GM12801 (cell line): ENCODE results near the gene AKAP8L.

ENCODE experiments used
- TF ChIP-seq, protein P1 (sequence below): IDR thresholded peaks from one replicate; pipeline ENCODE4 v1.5.1; 2011; ENCODE audit warnings: control low read depth; ENCODE audit not compliant: insufficient read length; ENCODE audit errors: extremely low read depth

AKAP8L gene

DNA sequence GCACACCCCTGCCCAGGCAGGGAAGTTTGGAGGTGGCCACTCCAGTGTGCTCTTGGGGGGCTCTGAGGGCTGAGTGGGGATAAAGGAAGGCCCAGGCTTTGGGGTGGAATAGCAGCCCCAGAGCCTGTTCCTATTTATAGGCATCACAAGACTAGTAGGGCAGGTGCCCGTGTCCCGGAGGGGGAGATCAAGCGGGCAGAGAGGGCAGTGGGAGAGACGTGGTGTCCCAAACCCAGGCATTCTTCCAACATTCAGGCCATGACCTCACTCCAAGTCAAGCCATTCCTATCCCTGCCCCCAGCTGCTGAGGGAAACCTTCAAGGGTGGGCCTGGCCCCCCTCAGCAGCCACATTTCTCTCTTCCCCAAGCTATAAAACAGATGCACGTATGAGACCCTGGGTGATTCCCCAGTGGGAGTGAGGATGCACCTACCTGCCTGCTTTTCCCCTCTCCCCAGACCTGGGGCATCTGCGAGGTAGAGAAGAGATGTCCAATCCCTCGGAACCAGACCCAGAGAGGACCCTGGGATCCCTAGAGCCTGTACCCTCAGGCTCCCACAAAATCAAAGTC lies 27.1 kb upstream of the AKAP8L start:
- TF ChIP-seq, protein P1, sequence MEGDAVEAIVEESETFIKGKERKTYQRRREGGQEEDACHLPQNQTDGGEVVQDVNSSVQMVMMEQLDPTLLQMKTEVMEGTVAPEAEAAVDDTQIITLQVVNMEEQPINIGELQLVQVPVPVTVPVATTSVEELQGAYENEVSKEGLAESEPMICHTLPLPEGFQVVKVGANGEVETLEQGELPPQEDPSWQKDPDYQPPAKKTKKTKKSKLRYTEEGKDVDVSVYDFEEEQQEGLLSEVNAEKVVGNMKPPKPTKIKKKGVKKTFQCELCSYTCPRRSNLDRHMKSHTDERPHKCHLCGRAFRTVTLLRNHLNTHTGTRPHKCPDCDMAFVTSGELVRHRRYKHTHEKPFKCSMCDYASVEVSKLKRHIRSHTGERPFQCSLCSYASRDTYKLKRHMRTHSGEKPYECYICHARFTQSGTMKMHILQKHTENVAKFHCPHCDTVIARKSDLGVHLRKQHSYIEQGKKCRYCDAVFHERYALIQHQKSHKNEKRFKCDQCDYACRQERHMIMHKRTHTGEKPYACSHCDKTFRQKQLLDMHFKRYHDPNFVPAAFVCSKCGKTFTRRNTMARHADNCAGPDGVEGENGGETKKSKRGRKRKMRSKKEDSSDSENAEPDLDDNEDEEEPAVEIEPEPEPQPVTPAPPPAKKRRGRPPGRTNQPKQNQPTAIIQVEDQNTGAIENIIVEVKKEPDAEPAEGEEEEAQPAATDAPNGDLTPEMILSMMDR: no peak

- TF ChIP-seq, protein P1: no peak
These were observed 26.4 kb upstream of the AKAP8L start for GRCh38 chr19:15445227-15445605.

- TF ChIP-seq, protein P1: no peak
These were observed 25.9 kb upstream of the AKAP8L start for GRCh38 chr19:15444505-15445226.

GRCh38 chr19:15443838-15444237 lies 25.1 kb upstream of the AKAP8L start:
- TF ChIP-seq, protein P1: no peak

DNA sequence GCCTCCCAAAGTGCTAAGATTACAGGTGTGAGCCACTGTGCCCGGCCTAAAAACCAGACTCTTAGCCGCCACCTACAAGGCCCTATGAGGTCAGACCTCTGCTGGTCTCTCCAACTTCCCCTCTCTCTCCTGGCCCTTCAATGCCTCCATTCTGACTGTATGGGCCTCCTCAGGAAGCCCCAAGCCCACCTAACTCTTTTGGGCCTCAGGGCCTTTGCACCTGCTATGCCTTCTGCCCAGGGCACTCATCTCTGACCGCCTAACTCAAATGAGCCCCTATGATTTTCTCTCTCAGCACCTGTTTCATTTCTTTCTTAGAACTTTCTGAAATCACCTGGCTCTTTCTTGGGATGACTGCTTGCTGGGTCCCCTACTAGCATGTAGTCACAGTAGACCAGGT lies 24.5 kb upstream of the AKAP8L start:
- TF ChIP-seq, protein P1: no peak

- TF ChIP-seq, protein P1: no peak
These were observed 23.5 kb upstream of the AKAP8L start for GRCh38 chr19:15442142-15442920.

- TF ChIP-seq, protein P1: no peak
These were observed 22.5 kb upstream of the AKAP8L start for GRCh38 chr19:15441317-15441716.
